OCI-LY7 (cell line): ENCODE data around the gene PCBD1.

Experiments used
- CTCF ChIP-seq: fragments of 200-600 bp; sonication (generic); conservative IDR thresholded peaks from 2 replicates; pipeline ENCODE4 v1.5.1; 2014; ENCODE audit warnings: mild to moderate bottlenecking, antibody characterized with exemption, low read length, moderate library complexity, mixed read lengths
- EZH2phosphoT487 ChIP-seq: fragments of 200-600 bp; sonication (generic); IDR thresholded peaks from 2 replicates; pipeline ENCODE4 v1.6.1; 2018; ENCODE audit warnings: low read depth, borderline replicate concordance, mild to moderate bottlenecking, mixed run types, antibody characterized with exemption, low read length, moderate library complexity, mixed read lengths

GRCh38 chr10:70901276-70901878, 13.0 kb upstream of the PCBD1 start:
- TF ChIP-seq CTCF (no peak), EZH2phosphoT487 (no peak)
